HG02943 (cell line): ENCODE data around the gene METRNL.

Experiments used
- ATAC-seq: cut with Tn5 transposase; IDR thresholded peaks from one replicate; pipeline ENCODE4 v1.9.1; 2021; ENCODE audit warnings: mild to moderate bottlenecking, low read depth, moderate library complexity; ENCODE audit not compliant: unreplicated experiment

Gene METRNL

DNA sequence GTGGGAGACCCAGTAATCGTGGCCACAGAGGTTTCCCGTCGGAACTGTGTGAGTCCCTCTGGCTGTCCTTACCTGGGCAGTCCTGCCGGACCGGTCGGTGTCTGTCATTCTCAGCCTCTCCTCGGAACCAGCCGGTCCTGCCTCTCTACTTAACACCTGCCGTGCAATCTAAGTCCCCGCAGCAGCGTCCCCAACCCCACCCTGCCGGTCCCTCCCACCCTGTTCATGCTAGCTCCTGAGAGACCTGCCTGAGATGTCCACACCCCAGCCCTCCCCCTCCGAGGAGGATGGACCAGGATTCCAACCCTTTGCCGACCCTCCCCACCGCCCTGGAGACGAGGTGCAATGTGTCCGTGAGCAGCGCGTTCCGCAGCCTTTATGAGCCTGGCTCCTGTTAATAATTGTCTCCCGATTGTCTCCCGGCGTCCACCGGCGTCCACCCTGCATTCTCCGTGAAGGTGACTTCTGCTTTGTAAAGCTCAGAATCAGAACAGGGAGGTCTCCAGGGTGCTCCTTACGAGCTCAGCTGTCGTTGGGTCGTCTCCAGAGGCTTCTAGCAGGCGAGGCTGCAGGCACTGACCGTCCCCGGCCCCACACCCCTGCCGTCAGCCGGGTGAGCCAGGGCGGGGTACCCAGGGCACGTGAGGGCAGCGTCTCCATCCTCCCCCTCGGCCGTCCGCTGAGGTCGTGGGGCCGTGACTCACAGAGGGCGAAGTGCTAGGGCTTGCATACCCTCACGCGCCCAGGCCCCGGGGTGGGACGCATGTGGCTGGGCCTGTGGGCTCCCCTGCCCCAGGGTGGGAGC lies 10.1 kb downstream of the METRNL start:
- no peak for ATAC-seq

DNA sequence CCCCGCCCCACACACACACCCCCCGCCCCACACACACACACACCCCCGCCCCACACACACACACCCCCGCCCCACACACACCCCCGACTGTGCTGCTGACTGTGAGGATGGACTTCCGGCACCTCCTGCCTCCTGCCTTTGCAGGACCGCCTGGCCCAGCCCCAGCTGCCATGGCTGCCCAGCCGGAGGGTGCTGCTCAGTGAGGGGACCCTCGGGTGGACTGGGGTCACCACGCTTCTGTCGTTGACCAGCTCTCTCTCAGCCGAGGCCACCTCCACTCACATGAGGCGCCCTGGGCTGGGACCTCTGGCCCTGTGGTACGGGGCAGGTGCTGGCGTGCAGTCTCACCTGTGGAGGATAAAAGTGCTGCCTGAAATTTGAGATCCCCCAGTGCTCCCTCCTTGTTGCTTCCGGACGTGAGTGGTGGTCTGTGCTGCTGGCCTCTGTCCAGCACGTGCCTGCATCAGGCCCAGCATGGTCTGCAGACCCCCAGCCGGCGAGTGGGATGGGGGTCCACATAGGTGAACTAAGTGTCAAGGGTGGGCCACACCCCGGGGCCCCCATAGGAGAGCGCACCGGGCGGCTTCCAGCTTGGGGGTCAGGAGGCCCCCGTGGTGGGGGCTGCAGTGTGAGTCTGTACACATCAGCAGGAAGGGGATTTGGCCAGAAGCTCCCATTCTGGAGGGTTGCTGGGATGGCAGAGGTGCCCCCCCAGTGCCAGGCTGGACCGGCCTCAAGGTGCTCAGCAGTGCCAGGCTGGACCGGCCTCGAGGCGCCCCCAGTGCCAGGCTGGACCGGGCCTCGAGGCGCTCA lies 11.2 kb downstream of the METRNL start:
- ATAC-seq, result no peak

DNA sequence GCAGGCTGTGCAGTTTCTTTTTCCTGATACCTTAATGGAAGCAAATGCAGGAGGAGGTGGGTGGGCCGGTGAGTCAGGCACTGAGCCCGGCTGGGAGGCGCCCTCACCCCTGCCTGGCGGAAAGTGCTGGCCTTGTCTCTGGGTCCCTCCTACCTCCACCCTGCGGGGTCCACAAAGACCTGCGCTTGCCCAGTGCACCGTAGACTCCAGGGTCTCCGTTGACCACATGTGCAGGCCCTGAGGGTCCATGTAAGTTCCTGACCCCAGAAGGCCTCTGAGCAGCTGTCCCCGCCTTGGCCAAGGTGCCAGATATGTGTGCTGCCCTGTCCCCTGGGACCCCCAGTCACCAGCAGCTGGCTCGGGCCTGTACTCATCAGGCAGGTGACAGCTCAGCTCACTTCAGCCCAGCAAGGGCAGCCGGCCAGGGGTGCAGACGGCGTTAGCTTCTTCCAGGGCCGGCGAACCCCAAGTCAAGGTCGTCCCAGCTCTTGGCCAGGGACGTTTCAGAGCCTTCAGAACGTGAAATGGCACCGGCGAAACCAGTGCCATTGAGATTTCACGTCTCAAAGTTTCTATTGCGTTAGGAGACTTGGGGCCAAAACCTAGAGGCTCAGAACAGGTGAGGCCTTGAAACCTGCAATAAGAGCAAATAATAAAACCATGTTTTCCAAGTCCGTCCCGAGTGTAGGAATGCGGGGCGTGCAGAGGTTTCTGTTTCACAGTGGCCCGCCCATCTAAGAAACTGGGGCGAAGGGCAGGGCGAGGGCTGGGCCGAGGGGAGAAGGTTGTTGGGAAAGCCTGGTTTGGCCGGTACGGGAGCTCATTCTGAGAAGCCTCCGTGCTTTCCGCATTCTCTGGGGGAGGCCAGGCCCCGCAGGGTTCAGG lies 12.1 kb downstream of the METRNL start:
- ATAC-seq, result no peak

DNA sequence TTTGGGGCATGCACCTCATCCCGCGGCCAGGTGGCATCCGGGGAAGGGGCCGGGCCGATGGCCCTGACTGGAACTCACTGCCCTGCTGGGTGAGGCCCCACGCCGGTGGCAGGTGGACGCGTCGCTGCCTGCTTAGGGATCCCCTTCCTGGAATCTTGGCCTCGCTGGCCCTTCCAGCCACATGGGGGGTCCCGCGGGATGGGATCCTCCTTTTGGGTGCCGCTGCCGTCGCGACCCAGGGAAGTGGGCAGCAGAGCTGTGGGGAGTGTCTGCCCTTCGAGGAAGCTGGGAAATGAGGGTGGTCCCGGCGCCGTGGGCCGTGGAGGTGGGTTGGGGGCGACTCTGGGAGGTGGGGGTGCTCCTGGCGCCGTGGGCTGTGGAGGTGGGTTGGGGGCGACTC lies 12.8 kb downstream of the METRNL start:
- no peak for ATAC-seq

DNA sequence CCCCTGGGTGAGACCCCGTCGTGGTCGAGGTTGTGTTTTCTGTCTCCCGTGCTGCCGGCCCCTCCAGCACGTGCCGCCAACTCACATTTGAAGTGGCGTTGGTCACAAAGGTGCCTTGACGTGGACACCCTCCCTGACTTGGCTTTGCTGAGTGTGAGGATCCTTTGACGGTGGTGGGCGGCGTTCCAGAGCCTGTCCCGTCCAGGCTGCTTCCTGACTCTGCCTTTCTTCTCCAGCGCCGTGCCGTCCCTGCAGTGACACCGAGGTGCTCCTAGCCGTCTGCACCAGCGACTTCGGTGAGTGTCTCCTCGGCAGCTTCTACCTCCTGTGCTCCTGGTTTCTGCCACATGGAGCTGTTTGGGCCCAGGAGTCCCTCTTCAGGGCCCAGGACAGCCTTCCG lies 13.5 kb downstream of the METRNL start:
- ATAC-seq, result no peak

DNA sequence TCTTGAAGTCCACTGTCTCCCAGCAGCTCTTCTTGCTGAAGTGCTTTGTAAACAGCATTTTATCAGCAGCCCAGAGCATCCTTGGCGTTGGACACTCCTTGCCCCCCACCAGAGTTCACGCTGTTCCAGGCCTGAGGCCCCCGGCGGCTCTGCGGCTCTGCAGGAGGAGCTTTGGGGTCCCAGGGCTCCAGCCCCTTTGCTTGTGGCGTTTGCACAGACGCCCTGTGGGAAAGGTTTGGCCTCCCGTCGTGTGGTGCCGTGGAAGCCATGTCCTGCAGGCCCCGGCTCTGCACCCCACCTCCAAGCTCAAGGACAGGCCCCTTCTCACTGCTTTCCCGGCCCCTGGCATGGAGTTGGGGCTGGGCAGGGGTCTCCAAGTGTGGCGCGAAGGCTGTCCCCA lies 14.1 kb downstream of the METRNL start:
- no peak for ATAC-seq

DNA sequence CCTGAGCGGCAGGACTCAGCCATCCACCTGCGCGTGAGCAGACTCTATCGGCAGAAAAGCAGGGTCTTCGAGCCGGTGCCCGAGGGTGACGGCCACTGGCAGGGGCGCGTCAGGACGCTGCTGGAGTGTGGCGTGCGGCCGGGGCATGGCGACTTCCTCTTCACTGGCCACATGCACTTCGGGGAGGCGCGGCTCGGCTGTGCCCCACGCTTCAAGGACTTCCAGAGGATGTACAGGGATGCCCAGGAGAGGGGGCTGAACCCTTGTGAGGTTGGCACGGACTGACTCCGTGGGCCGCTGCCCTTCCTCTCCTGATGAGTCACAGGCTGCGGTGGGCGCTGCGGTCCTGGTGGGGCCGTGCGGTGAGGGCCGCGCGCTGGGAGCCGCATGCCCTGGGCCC lies 14.9 kb downstream of the METRNL start:
- ATAC-seq, result no peak

DNA sequence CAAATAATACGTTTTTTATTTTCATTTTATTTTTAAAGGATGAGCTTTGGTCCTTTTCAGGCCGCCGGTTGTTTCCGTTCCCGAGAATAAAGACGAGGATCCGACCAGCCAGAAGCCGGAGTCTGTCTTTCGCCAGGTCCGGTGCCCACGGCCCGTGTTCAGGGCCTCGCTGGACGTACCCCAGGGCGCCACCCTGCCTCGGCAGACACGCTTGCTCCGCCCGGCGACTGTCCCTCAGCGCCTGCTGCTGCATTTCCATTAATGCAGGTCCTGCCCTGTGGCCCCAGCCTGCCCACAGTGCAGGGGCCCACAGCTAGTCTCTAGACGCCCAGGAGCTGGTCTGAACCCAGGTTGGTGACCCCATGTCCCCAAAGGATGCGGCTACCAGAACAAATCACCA lies 15.6 kb downstream of the METRNL start:
- ATAC-seq, result no peak

DNA sequence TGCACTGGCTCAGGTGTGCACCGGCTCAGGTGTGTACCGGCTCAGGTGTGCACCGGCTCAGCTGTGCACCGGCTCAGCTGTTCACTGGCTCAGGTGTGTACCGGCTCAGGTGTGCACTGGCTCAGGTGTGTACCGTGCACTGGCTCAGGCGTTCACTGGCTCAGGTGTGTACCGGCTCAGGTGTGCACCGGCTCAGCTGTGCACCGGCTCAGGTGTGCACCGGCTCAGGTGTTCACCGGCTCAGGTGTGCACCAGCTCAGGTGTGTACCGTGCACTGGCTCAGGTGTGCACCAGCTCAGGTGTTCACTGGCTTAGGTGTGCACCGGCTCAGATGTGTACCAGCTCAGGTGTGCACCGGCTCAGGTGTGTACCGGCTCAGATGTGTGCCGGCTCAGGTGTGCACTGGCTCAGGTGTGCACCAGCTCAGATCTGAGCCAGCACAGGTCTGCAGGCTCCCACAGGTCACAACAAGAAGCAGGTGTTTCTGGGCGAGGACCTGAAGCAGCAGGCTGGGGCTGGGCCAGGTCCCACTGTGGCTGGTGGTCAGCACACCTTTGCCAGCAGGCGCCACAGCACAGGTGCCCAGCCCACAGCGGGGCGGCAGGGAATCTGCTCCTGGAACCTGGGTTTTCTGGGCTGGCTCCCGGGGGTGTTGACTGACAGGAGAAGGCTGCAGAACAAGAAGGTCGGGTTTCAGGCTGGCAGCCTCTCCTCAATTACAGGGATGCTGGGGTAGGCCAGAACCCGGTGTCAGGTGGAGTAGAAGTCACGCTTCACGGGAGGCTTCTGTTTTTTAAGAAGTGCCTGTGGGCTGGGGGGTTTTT lies 17.2 kb downstream of the METRNL start:
- ATAC-seq, result no peak

DNA sequence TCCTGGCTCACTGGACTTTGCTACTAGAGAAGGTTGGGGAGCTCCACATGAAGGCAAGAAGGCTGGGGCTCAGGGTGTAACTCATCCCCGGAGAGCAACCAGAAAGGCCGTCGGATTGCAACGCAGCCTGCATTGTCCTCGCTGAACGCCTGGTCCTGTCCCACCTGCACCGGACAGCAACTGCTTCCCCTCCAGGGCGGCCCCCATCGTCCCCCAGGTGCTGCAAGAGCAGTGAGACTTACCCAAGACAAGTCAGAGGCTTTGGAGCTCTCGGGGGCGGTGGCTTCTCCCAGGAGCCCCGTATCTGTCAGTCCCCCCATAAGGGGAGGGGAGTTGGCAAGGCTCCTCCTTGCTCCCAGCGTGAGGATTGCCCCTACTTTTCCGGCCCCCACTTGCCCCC lies 18.4 kb downstream of the METRNL start:
- no peak for ATAC-seq

DNA sequence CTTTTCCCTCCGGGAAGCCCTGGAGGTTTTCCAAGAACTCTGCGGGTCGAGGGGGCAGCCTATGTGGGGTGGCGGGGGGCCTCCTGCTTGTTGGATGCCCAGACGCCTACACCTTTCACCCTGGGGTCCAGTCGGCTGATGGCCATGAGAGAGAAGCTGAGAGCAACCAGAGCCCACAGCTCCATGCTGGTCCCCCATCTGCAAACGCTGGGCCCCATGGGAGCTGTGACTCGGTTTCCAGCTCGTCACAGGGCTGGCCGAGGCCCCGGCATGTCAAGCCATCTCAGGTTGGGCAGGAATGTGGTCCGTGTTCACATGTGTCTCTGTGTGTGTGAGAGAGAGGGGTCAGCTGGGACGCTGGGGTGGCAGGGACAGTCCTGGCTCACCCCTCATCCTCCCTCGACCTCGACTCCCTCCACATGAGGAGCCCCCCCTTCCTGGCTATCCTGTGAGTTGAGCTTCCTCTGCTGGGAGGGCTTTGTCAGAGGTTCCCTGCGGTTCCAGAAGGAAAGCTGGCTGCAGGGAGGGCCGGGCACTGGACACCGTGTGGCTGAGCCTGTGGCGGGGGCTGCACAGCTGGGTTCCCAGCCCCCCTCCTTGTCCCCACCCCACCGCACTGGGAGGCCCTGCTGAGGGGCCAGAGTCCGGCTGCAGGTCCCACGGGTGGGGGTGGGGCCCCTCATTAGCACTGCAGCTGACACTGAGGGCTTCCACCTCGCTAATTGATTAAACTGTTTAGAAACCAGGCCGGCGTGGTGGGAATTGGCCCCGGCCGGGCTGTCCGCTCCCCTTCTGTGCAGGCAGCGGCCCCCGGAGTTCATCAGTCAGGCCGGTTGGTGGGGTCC lies 19.1 kb downstream of the METRNL start:
- ATAC-seq, result no peak

DNA sequence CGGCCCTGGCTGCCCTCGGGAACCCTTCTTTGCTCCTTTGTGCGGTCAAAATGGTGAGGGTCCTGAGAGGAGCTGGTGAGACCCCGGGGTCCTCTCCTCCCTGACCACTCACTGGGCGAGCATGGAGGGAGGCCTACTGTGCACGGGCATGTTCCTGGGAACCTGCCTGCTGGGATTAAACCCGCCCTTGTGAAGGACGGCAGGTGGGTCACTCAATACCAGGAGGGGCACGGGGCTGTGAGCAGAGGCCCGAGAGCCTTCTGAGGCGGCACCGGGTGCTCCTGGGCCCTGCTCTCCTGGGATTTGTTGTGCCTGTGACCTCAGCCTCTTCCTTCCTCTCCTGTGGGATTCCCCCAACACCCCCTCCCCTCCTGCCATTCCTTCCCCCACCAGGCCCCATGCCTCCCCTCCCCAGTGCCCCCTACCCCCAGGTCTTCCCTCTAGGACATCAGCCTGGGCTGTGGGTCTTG lies 19.7 kb downstream of the METRNL start:
- no peak for ATAC-seq

DNA sequence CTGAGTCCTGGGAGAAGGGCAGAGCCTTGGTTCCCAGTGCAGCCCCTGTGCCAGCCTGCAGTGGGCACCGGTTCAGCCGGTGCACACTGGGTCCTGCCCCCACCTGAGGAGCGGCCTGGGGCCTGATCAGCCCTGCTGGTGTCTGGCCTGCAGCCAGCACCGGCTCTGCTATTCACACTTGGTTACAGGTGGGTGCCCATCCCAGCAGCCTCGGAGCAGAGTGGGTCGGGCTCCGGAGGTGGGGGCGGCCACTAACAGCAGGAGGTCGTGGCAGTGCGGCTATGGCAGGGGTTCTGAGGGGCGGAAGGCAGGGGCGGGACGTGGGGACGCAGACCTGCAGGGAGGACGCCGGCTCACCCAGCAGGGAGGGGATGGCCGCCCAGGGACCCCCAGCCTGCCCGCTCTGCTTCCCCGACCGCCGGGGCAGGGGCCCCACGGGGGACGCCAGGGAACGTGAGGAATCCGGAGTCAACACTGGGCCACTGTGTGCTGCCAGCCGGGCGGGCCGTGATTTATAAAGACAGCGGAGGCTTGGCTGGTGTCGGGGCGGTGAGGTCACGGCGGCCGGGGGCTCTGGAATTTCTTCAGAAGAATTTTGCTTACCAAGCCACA lies 20.3 kb downstream of the METRNL start:
- no peak for ATAC-seq

DNA sequence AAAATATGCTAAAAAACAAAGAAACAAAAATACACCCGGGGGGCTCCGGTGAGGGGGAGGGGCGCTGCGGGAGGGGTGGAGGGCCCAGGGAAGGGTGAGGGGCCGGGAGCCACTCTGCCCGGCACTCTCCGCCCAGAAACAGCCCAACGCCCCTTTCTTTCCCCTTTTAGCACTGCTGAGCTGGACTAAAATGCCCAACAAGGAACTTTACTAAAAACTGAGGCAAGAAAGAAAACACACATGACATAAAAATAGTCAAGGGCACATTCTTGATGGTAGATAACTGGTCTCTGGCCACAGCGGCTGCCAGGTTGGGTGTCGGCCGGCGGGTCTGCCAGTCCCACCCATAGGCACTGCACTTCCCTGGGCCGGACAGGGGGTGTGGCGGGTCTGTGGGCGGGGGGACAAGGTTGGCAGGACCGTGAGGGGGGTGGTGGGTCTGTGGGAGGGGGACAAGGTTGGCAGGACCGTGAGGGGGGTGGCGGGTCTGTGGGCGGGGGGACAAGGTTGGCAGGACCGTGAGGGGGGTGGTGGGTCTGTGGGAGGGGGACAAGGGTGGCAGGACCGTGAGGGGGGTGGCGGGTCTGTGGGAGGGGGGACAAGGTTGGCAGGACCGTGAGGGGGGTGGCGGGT lies 20.9 kb downstream of the METRNL start:
- no peak for ATAC-seq

DNA sequence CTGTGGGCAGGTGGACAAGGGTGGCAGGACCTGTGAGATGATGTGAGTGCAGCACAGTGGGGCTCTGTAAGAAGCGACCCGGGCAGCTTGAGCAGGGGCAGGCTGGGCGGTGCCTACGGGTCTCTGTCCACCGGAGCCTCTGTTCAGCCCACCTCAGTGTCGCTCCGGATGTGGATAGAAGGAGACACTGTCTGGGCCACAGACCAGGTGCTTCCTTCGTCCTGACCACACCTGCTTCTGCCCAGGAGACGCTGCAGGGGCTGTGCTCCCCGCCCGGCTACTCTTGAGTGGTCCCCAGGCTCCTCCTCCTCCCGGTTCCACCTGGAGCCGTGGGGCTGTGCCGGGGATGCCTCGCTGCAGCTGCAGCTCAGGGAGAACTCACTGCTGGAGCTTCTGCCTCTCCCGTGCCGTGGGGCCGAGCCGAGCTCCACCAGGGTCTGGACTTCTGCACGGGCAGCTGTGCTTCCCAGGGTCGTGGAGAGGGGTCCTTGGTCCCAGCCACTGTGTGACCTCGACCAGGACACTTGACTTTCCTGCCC lies 21.5 kb downstream of the METRNL start:
- no peak for ATAC-seq

DNA sequence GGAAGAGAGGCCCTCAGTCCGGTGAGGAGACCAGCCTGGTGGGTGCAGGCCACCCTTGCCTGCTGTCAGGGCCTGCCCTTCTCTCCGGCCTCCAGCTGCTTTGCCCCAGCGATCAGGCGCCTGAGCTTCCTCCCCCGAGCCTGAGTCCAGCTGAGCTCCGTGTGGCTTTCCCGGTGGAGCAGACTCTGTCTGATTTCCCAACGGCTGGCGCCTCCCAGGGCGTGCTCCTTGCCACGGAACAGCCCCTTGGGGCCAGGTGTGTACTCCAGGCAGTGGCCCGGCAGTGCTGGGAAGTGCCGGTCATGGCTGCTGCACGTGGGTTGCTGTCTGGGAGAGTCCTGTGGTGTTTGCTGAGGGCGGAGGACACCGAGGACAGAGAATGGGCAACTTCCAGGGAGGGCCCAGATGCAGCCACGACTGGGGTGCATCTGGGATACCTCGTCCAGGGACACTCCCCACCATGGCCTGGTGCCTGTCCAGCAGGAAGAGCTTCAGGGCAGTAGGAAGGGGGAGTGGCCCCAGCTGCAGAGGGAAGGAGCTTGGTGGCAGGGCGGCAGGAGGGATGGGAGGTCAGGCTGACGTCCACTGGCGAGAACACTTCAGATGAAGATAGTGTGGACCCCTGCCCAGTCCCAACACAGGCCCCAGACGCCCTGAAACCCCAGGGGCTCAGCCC lies 22.5 kb downstream of the METRNL start:
- ATAC-seq, result no peak

DNA sequence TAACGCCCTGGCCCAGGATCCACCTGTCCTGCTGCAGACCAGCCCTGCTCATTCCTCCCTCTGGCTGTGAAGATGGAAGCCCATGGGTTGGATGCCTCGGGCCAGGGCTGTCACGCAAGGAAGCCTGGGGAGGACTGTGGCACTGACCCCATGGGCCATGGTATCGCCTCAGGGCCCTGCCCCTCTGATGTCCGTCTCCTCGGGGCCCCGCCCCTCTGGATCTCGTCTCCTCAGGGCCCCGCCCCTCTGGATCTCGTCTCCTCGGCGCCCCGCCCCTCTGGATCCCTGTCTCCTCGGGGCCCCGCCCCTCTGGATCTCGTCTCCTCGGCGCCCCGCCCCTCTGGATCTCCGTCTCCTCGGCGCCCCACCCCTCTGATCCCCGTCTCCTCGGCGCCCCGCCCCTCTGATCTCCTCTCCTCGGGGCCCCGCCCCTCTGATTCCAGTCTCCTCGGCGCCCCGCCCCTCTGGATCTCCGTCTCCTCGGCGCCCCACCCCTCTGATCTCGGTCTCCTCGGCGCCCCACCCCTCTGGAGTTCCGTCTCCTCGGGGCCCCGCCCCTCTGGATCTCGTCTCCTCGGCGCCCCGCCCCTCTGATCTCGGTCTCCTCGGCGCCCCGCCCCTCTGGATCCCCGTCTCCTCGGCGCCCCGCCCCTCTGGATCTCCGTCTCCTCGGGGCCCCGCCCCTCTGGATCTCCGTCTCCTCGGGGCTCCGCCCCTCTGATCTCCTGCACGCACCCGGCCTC lies 24.0 kb downstream of the METRNL start:
- no peak for ATAC-seq
